IPS-18a (cell line): Measurements from ENCODE around the gene SHB.

Experiments used
- H3K27ac ChIP-seq: one replicate; pipeline ENCODE4 v1.5.1; 2013; ENCODE audit warnings: low read length
- H3K27me3 ChIP-seq: one replicate; pipeline ENCODE4 v1.6.1; 2013; ENCODE audit warnings: mild to moderate bottlenecking, low read length; ENCODE audit not compliant: control insufficient read depth, insufficient read depth
- H3K36me3 ChIP-seq: one replicate; pipeline ENCODE4 v1.6.1; 2013; ENCODE audit warnings: low read depth, low read length; ENCODE audit not compliant: control insufficient read depth
- H3K4me1 ChIP-seq: one replicate; pipeline ENCODE4 v1.6.1; 2013; ENCODE audit warnings: low read depth, low read length; ENCODE audit not compliant: control insufficient read depth
- H3K4me3 ChIP-seq: one replicate; pipeline ENCODE4 v1.5.1; 2013; ENCODE audit warnings: low read length
- H3K9ac ChIP-seq: one replicate; pipeline ENCODE4 v1.6.1; 2013; ENCODE audit warnings: mild to moderate bottlenecking, low read length, moderate library complexity
- H3K9me3 ChIP-seq: one replicate; pipeline ENCODE4 v1.6.1; 2013; ENCODE audit warnings: low read depth, low read length; ENCODE audit not compliant: control insufficient read depth

Gene SHB

GRCh38 chr9:37995961-37996818 is 72.8 kb downstream of the SHB start:
- Histone ChIP-seq H3K4me1 (no peaks in the 10 kb centered on the region), H3K27me3 (no peaks in the 10 kb centered on the region), H3K9me3 (no peaks in the 10 kb centered on the region), H3K9ac (no peak overlapping the region), H3K4me3 (no peak overlapping the region), H3K27ac (no peak overlapping the region), H3K36me3 (no peaks in the 10 kb centered on the region)

DNA sequence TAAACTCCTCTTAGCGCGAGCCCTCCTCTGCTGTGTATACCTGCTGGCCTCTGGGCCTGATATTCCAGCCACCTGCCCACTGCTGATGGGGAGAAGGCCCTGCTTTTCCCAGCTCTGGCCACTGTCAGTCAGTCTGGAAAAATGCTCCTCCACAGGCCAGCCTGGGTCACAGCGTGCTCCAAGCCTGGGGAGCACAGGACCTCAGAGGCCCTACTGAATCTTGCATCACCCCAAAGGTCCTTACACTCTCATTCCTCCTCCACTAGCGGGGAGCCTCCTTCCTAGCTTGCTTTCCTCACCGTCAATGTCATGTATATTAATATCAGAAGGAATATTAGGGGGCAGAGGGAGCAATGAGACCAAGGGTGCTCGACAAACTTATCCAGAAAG is 73.7 kb downstream of the SHB start:
- Histone ChIP-seq H3K9ac (no peak overlapping the region), H3K27me3 (no peaks in the 10 kb centered on the region), H3K4me3 (no peak overlapping the region), H3K9me3 (no peaks in the 10 kb centered on the region), H3K27ac (no peak overlapping the region), H3K36me3 (no peaks in the 10 kb centered on the region), H3K4me1 (no peaks in the 10 kb centered on the region)

DNA sequence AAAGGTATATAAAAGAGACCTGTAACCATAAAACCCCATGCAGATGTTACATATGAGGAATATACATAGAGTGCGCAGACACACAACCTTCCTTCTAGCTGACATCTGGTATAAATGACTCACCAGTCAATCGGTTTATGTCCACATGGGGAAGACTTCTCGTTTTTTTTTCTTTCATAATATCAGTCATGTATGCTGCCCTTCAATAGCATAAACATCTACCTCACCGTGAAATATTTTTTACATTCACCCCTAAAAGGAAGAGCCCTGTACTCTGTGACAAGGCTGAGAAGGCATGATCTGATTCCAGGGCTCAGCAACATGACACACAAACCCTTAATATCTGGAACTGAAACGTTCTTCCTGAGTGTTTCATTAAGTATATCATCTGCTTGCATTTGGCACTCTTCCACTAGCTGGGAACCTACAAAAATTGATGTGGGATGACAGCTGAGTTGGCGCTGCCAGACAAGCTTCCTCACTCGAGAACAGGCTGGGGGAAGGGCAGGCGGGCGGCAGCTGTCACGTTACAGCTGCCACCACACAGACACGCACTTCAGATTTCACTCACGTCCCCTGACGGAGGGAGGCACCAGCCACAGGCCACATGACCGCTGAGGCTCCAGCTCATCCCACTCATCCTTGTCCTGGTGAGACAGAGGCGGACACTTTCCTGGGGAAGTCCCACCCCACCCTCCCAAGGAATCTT is 74.2 kb downstream of the SHB start:
- H3K27ac ChIP-seq, result no peak overlapping the region
- H3K4me3 ChIP-seq, result no peak overlapping the region
- H3K36me3 ChIP-seq, result no peaks in the 10 kb centered on the region
- no peaks in the 10 kb centered on the region for H3K27me3 ChIP-seq
- no peaks in the 10 kb centered on the region for H3K4me1 ChIP-seq
- H3K9me3 ChIP-seq, result no peaks in the 10 kb centered on the region
- H3K9ac ChIP-seq, result no peak overlapping the region

DNA sequence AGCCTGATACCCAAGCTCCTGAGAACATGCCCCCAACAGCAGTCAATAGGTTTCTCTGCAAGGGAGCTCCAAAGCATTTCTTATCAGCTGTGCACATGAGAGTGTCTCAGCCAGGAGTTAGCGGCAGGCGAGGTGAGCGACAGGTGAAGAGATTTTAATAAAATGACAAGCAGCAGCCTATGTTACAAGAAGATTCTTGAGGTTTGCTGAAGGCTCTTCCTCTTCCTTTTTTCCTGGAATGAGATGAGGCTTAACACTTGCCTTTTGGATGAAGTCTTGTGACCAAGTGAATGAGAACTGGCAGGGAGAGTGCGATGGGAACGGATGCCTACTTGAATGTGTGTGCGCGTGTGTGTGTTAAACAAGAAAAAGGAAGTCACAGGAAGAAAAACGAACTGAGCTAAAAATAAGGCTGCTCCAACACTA is 76.1 kb downstream of the SHB start:
- Histone ChIP-seq H3K4me3 (no peak overlapping the region), H3K36me3 (no peaks in the 10 kb centered on the region), H3K27ac (no peak overlapping the region), H3K9me3 (no peaks in the 10 kb centered on the region), H3K27me3 (no peaks in the 10 kb centered on the region), H3K4me1 (no peaks in the 10 kb centered on the region), H3K9ac (no peak overlapping the region)

GRCh38 chr9:37990404-37991015 is 78.5 kb downstream of the SHB start:
- Histone ChIP-seq H3K36me3 (no peaks in the 10 kb centered on the region), H3K4me3 (no peak overlapping the region), H3K9me3 (no peaks in the 10 kb centered on the region), H3K27ac (no peak overlapping the region), H3K27me3 (no peaks in the 10 kb centered on the region), H3K4me1 (peaks cover 1% of the 10 kb centered on the region), H3K9ac (no peak overlapping the region)

DNA sequence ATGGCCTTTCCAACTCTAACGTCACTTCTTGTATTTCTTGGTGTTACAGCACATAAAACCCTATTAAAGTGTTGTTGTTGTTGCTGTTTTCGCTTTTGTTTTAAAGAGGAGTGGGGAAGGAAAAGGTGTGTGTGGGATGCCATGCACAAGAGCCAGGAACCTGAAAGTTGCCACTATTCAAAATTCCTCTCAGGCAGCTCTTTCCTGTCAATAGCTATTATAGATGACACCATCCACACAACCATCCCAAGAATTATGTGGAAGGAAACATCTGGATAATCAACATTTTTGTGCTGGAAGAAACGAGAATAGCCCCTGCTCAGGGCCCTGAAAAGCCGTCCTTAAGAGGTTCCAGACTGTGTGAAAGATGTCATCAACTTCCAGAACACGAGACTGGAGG is 79.3 kb downstream of the SHB start:
- no peak overlapping the region for H3K4me3 ChIP-seq
- no peaks in the 10 kb centered on the region for H3K9me3 ChIP-seq
- no peaks in the 10 kb centered on the region for H3K27me3 ChIP-seq
- H3K27ac ChIP-seq, result no peak overlapping the region
- H3K36me3 ChIP-seq, result no peaks in the 10 kb centered on the region
- H3K9ac ChIP-seq, result no peak overlapping the region
- peaks cover 6% of the 10 kb centered on the region for H3K4me1 ChIP-seq

- Histone ChIP-seq H3K27me3 (no peaks in the 10 kb centered on the region), H3K36me3 (no peaks in the 10 kb centered on the region), H3K27ac (no peak overlapping the region), H3K4me3 (no peak overlapping the region), H3K9ac (no peak overlapping the region), H3K9me3 (no peaks in the 10 kb centered on the region), H3K4me1 (peaks cover 6% of the 10 kb centered on the region)
Observed at GRCh38 chr9:37988602-37989001, 80.4 kb downstream of the SHB start.

DNA sequence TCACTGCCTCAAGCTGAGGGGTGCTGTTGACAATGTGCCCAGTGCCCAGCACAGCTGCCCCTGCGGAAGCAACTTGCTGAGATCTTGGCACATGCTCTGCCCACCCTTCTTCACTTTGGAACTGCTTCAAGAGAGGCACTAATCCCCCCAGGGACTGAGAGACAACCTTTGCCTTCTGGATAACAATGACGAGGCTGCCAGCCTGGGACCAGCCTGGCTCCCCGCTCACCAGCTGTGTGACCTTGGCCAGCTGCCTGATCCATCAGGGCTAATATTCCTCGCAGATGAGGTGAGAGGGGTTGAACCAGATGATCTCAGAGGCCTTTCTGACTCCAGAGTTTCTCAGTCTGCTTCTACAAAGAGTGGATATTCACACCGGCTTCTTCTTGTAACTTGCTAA is 81.0 kb downstream of the SHB start:
- H3K27me3 ChIP-seq, result no peaks in the 10 kb centered on the region
- H3K27ac ChIP-seq, result no peak overlapping the region
- H3K36me3 ChIP-seq, result no peaks in the 10 kb centered on the region
- H3K4me1 ChIP-seq, result peaks cover 6% of the 10 kb centered on the region
- no peak overlapping the region for H3K9ac ChIP-seq
- H3K4me3 ChIP-seq, result no peak overlapping the region
- no peaks in the 10 kb centered on the region for H3K9me3 ChIP-seq

GRCh38 chr9:37987467-37987981 is 81.5 kb downstream of the SHB start:
- Histone ChIP-seq H3K27me3 (no peaks in the 10 kb centered on the region), H3K4me3 (no peak overlapping the region), H3K27ac (no peak overlapping the region), H3K9ac (no peak overlapping the region), H3K36me3 (no peaks in the 10 kb centered on the region), H3K9me3 (no peaks in the 10 kb centered on the region), H3K4me1 (peaks cover 6% of the 10 kb centered on the region)

DNA sequence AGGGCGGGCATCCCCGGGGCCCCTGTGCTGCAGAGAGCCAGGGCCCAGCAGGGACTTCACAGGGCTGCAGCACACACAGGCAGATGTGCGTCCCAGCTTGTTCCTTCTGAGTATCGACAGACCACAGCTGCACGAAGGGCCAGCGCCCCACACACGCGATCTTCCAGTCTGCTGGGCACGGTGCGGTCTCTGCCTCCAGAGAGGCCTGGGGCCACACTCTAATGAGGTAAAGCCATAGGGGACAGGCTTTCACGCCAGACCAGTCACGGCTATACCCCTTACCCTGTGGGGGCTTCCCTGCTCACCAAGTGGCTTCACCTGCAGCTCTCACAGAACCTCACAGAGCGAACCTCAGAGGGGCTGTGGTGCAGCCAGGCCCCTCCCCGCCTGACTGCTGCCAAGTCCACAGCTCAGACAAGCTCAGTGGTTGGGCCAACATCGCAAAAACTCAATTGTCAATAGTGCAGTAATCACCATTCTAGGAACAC is 82.2 kb downstream of the SHB start:
- H3K27me3 ChIP-seq, result no peaks in the 10 kb centered on the region
- no peak overlapping the region for H3K27ac ChIP-seq
- H3K4me3 ChIP-seq, result no peak overlapping the region
- H3K9me3 ChIP-seq, result no peaks in the 10 kb centered on the region
- H3K4me1 ChIP-seq, result peaks cover 6% of the 10 kb centered on the region
- no peaks in the 10 kb centered on the region for H3K36me3 ChIP-seq
- no peak overlapping the region for H3K9ac ChIP-seq

DNA sequence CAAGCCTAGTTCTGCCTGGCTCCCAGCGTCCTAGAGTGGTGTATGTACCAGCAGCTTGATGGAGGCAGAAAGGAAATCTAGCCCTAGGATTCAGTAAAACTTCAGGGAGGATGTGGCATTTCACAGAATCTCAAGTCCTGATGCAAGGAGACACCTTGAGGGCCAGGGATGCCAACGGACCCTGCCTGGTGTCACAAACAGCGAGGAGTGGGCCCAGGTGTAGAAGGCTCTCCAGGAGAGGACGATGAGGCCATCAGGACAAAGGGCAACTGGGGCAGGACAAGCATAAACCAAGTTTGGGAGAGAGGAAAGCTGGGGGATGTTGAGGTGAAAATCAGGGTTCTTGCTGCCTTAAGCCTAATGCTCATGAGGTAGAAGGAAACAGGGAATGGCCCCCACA is 83.0 kb downstream of the SHB start:
- no peak overlapping the region for H3K27ac ChIP-seq
- no peaks in the 10 kb centered on the region for H3K9me3 ChIP-seq
- no peak overlapping the region for H3K4me3 ChIP-seq
- peaks cover 6% of the 10 kb centered on the region for H3K4me1 ChIP-seq
- no peaks in the 10 kb centered on the region for H3K36me3 ChIP-seq
- no peak overlapping the region for H3K9ac ChIP-seq
- no peaks in the 10 kb centered on the region for H3K27me3 ChIP-seq
